Esophagus muscularis mucosa (tissue), 4 donors: ENCODE measurements around the gene CSTB. TPM values are rescaled to one million over a fixed set of nuclear protein-coding genes. Genes with fewer than 3 reads are reported as not detected.

Experiments used
- DNase-seq: peaks from one replicate; pipeline ENCODE4 v3.0.0-alpha.2; 2017; ENCODE audit errors: extremely low spot score
- H3K27ac ChIP-seq, 4 donors: fragments of 200-600 bp; sonication (generic); replicated peaks in 1 of 4; 1 replicate in 3 of 4; 2 replicates in 1 of 4; pipeline ENCODE4 v1.5.1; 2016 to 2019; ENCODE audit warnings: mild to moderate bottlenecking in 1 of 4
- H3K27me3 ChIP-seq, 4 donors: fragments of 200-600 bp; sonication (generic); one replicate each; pipeline versions ENCODE4 v1.5.1 to v1.6.0; 2016 to 2019
- H3K36me3 ChIP-seq, 4 donors: fragments of 200-600 bp; sonication (generic); one replicate each; pipeline ENCODE4 v1.5.1; 2016 to 2019
- H3K4me1 ChIP-seq, 4 donors: fragments of 200-600 bp; sonication (generic); one replicate each; pipeline ENCODE4 v1.5.1; 2016 to 2019
- H3K4me3 ChIP-seq, 4 donors: fragments of 200-600 bp; sonication (generic); 1 replicate in 2 of 4; 2 replicates in 2 of 4; pipeline ENCODE4 v1.5.1; 2016 to 2019; ENCODE audit warnings: mild to moderate bottlenecking in 4 of 4, moderate library complexity in 1 of 4
- H3K9me3 ChIP-seq, 4 donors: fragments of 200-600 bp; sonication (generic); 1 replicate in 3 of 4; 2 replicates in 1 of 4; pipeline ENCODE4 v1.5.1; 2016 to 2019
- EP300 ChIP-seq: sonication (generic); formaldehyde crosslinking; IDR thresholded peaks from one replicate; pipeline ENCODE4 v1.6.1; 2017; ENCODE audit warnings: antibody characterized with exemption
- POLR2A ChIP-seq: fragments of 450-650 bp; IDR thresholded peaks from one replicate; pipeline ENCODE4 v1.6.1; 2017; ENCODE audit warnings: antibody characterized with exemption, moderate library complexity, mild to moderate bottlenecking, low read depth
- POLR2AphosphoS5 ChIP-seq, 2 donors: sonication (generic); formaldehyde crosslinking; IDR thresholded peaks; one replicate each; pipeline ENCODE4 v1.6.1; 2017; ENCODE audit warnings: antibody characterized with exemption in 2 of 2
- WGBS: methylation state at CpG from one replicate; pipeline ENCODE4 v1.1.5; 2018; 5-methylcytosine and 5-hydroxymethylcytosine counted together
- intact Hi-C: fragments of 100-400 bp; cut with DNase I; formaldehyde crosslinking; loops from one replicate; pipeline ENCODE4 v1.15.1; 2023
- total RNA-seq, 4 donors: library from RNA; depleted of rRNA; stranded (reverse); fragments of >200 nt; gene quantifications; one replicate each; pipeline versions ENCODE4 v1.1.0 to v1.2.1, GENCODE V29; 2016
- TF ChIP-seq, protein P1 (sequence below), 3 experiments: fragments of 200-600 bp in 2 of 3; fragments of 450-650 bp in 1 of 3; sonication (generic) in 2 of 3; IDR thresholded peaks; one replicate each; pipeline ENCODE4 v1.5.1; 2017 to 2019; ENCODE audit warnings: antibody characterized with exemption in 3 of 3, mild to moderate bottlenecking in 2 of 3, moderate library complexity in 1 of 3

Gene CSTB
- total RNA-seq, 4 donors from 2014 or later: 5.0 to 21.1 (median 8.1) TPM

GRCh38 chr21:43786807-43787440, 10.8 kb upstream of the CSTB start:
- peaks cover 0 to 8% (median 6%) of the 10 kb centered on the region in 4 donors for H3K36me3 ChIP-seq
- H3K9me3 ChIP-seq: no peaks in the 10 kb centered on the region
- WGBS: 89% methylated on average over 29 of the region's 38 CpGs
- H3K27ac ChIP-seq: no peak overlapping the region
- H3K4me3 ChIP-seq: no peak overlapping the region
- no peaks in the 10 kb centered on the region for H3K27me3 ChIP-seq
- DNase-seq: no peak
- intact Hi-C loops: no loop called here
- TF ChIP-seq, protein P1, sequence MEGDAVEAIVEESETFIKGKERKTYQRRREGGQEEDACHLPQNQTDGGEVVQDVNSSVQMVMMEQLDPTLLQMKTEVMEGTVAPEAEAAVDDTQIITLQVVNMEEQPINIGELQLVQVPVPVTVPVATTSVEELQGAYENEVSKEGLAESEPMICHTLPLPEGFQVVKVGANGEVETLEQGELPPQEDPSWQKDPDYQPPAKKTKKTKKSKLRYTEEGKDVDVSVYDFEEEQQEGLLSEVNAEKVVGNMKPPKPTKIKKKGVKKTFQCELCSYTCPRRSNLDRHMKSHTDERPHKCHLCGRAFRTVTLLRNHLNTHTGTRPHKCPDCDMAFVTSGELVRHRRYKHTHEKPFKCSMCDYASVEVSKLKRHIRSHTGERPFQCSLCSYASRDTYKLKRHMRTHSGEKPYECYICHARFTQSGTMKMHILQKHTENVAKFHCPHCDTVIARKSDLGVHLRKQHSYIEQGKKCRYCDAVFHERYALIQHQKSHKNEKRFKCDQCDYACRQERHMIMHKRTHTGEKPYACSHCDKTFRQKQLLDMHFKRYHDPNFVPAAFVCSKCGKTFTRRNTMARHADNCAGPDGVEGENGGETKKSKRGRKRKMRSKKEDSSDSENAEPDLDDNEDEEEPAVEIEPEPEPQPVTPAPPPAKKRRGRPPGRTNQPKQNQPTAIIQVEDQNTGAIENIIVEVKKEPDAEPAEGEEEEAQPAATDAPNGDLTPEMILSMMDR (IDR thresholded peaks at IDR 0.05): no peak
- peaks cover 12 to 26% (median 23%) of the 10 kb centered on the region in 4 donors for H3K4me1 ChIP-seq

GRCh38 chr21:43786300-43786806, 10.2 kb upstream of the CSTB start:
- no peaks in the 10 kb centered on the region for H3K9me3 ChIP-seq
- no peak for TF ChIP-seq POLR2A
- no peak for TF ChIP-seq EP300
- TF ChIP-seq, protein P1 (IDR thresholded peaks at IDR 0.05): no peak
- TF ChIP-seq POLR2AphosphoS5 (IDR thresholded peaks at IDR 0.05): no peak
- peaks cover 12 to 23% (median 22%) of the 10 kb centered on the region in 4 donors for H3K4me1 ChIP-seq
- H3K27me3 ChIP-seq: no peaks in the 10 kb centered on the region
- intact Hi-C loops: no loop called here
- peaks cover 0 to 3% (median 1%) of the 10 kb centered on the region in 4 donors for H3K36me3 ChIP-seq
- 91% methylated on average over 18 of the region's 18 CpGs for WGBS
- no peak for DNase-seq
- H3K4me3 ChIP-seq: no peak overlapping the region
- H3K27ac ChIP-seq: no peak overlapping the region

- no peaks in the 10 kb centered on the region for H3K9me3 ChIP-seq
- H3K27ac ChIP-seq: no peak overlapping the region
- H3K4me1 ChIP-seq: peaks cover 4 to 11% (median 10%) of the 10 kb centered on the region in 4 donors
- intact Hi-C loops: no loop called here
- no peak for TF ChIP-seq POLR2AphosphoS5 (IDR thresholded peaks at IDR 0.05)
- TF ChIP-seq POLR2A: no peak
- TF ChIP-seq, protein P1 (IDR thresholded peaks at IDR 0.05): no peak
- TF ChIP-seq EP300: no peak
- no peaks in the 10 kb centered on the region for H3K27me3 ChIP-seq
- H3K4me3 ChIP-seq: no peak overlapping the region
- WGBS: 52% methylated on average over 3 of the region's 3 CpGs
- DNase-seq: no peak
- no peaks in the 10 kb centered on the region for H3K36me3 ChIP-seq
Observed at GRCh38 chr21:43785134-43785533, 9.0 kb upstream of the CSTB start.

GRCh38 chr21:43783098-43783700, 7.1 kb upstream of the CSTB start:
- no peaks in the 10 kb centered on the region for H3K9me3 ChIP-seq
- no peak overlapping the region for H3K27ac ChIP-seq
- H3K4me1 ChIP-seq: no peaks in the 10 kb centered on the region
- no peaks in the 10 kb centered on the region for H3K27me3 ChIP-seq
- intact Hi-C loops: no loop called here
- no peak overlapping the region for H3K4me3 ChIP-seq
- H3K36me3 ChIP-seq: no peaks in the 10 kb centered on the region
- no peak for TF ChIP-seq EP300
- TF ChIP-seq, protein P1 (IDR thresholded peaks at IDR 0.05): no peak
- no peak for TF ChIP-seq POLR2AphosphoS5 (IDR thresholded peaks at IDR 0.05)
- TF ChIP-seq POLR2A: no peak
- DNase-seq: no peak
- whole genome bisulfite sequencing: 88% methylated on average over 16 of the region's 17 CpGs
